Activated CD4-positive, alpha-beta T cell treated with anti-CD3 and anti-CD28 coated beads, Interleukin-2, amount 10 ng/mL, durations not matched to agents 7 days and 5 days (primary cell): Measurements from ENCODE around the gene BPGM. TPM values are rescaled to one million over a fixed set of nuclear protein-coding genes. Genes with fewer than 3 reads are reported as not detected.

Source experiments
- CTCF ChIA-PET: fragments of 350-600 bp; sonication (Branson Sonifier 250); formaldehyde crosslinking; loops from one replicate; lab custom pipeline; 2021; ENCODE audit warnings: antibody characterized with exemption; lab: Charles Lee
- POLR2A ChIA-PET: fragments of 350-600 bp; sonication (Branson Sonifier 250); formaldehyde crosslinking; loops from one replicate; lab custom pipeline; 2021; ENCODE audit warnings: antibody characterized with exemption; lab: Charles Lee
- DNase-seq: peaks from one replicate; pipeline ENCODE4 v3.0.0-alpha.2; 2020
- H3K27ac Mint-ChIP-seq: one replicate; pipeline ENCODE4 v1.8.0; 2021; ENCODE audit warnings: mild to moderate bottlenecking, moderate library complexity, mixed read lengths
- H3K27me3 Mint-ChIP-seq: one replicate; pipeline ENCODE4 v1.8.0; 2021; ENCODE audit warnings: mixed read lengths
- H3K36me3 Mint-ChIP-seq: one replicate; pipeline ENCODE4 v1.8.0; 2021; ENCODE audit warnings: low read depth, mixed read lengths
- H3K4me1 Mint-ChIP-seq: one replicate; pipeline ENCODE4 v1.8.0; 2021; ENCODE audit warnings: mixed read lengths
- H3K4me3 Mint-ChIP-seq: one replicate; pipeline ENCODE4 v1.8.0; 2021; ENCODE audit warnings: mild to moderate bottlenecking, moderate library complexity, mixed read lengths
- H3K9me3 Mint-ChIP-seq: one replicate; pipeline ENCODE4 v1.8.0; 2021; ENCODE audit warnings: mixed read lengths
- total RNA-seq, 2 experiments: library from RNA; stranded (reverse); gene quantifications; one replicate each; pipeline ENCODE4 v1.2.3, GENCODE V29; 2021

The BPGM gene
- total RNA-seq, 2 experiments from 2014 or later = 14.6 to 15.5 TPM

- Mint-ChIP-seq H3K27me3 (no peaks in the 10 kb centered on the region), H3K36me3 (no peaks in the 10 kb centered on the region), H3K9me3 (no peaks in the 10 kb centered on the region), H3K27ac (no peak overlapping the region), H3K4me3 (no peak overlapping the region), H3K4me1 (no peaks in the 10 kb centered on the region)
- POLR2A ChIA-PET = no interaction called here
- CTCF ChIA-PET = no interaction called here
- DNase-seq = no peak
Observed at GRCh38 chr7:134703782-134704181, 57.1 kb downstream of the BPGM start.

DNA sequence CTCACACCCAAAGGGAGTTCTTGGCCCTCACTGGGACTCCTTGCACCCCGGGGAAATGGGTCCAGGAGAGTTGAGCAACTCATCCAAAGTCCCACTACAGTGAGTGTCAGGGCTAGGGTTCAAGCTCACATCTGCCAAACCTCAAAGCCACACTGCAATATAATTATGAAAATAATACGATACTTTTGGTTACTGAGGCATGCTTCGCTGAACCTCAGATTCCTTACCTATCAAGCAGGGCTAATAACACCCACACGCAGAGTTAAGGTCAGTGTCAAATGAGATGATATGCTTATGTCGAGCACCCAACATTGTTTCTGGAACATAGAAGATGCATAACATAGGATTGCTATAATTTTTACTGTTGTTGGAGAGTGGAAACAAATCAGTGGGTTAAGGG lies 58.2 kb downstream of the BPGM start:
- no peak for DNase-seq
- H3K4me3 Mint-ChIP-seq = no peak overlapping the region
- no peaks in the 10 kb centered on the region for H3K9me3 Mint-ChIP-seq
- H3K27ac Mint-ChIP-seq = no peak overlapping the region
- ChIA-PET POLR2A (no interaction called here), CTCF (no interaction called here)
- no peaks in the 10 kb centered on the region for H3K36me3 Mint-ChIP-seq
- H3K27me3 Mint-ChIP-seq = no peaks in the 10 kb centered on the region
- H3K4me1 Mint-ChIP-seq = no peaks in the 10 kb centered on the region

- no peaks in the 10 kb centered on the region for H3K9me3 Mint-ChIP-seq
- H3K36me3 Mint-ChIP-seq = no peaks in the 10 kb centered on the region
- H3K27ac Mint-ChIP-seq = no peak overlapping the region
- ChIA-PET POLR2A (no interaction called here), CTCF (interaction anchor here (1.0 kb wide), 1 partner anchor 29 kb away, joined by 3 read pairs; no protein-coding TSS in a partner anchor)
- H3K27me3 Mint-ChIP-seq = no peaks in the 10 kb centered on the region
- H3K4me3 Mint-ChIP-seq = no peak overlapping the region
- no peak for DNase-seq
- H3K4me1 Mint-ChIP-seq = peaks cover 7% of the 10 kb centered on the region
Observed at GRCh38 chr7:134705716-134706115, 59.1 kb downstream of the BPGM start.

DNA sequence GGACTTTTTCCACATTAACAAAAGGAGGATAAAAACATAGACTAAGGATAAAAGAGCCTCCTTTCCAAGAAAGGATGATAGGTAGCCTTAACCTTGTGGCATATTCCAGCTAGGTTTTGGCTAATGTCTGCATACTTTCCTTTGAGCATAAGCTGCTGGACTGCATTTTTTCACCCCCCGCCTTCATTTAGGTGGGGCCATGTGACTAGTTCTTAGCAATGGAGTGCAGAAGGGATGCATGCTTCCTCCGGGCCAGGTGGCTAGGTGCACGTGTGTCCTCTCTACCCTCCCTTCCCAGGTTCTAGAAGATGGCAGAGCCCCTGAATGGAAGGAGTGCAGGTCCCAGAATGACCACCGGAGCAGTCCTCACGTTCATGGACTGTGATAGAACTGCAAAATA lies 59.8 kb downstream of the BPGM start:
- CTCF ChIA-PET = interaction anchor here (1.0 kb wide), 1 partner anchor 30 kb away, joined by 3 read pairs; no protein-coding TSS in a partner anchor
- Mint-ChIP-seq H3K9me3 (no peaks in the 10 kb centered on the region), H3K27ac (no peak overlapping the region), H3K4me1 (peaks cover 15% of the 10 kb centered on the region), H3K4me3 (no peak overlapping the region), H3K36me3 (no peaks in the 10 kb centered on the region), H3K27me3 (no peaks in the 10 kb centered on the region)
- no peak for DNase-seq
- POLR2A ChIA-PET = no interaction called here

- POLR2A ChIA-PET = no interaction called here
- Mint-ChIP-seq H3K27ac (no peak overlapping the region), H3K4me3 (no peak overlapping the region), H3K27me3 (no peaks in the 10 kb centered on the region), H3K9me3 (no peaks in the 10 kb centered on the region), H3K4me1 (peaks cover 26% of the 10 kb centered on the region), H3K36me3 (no peaks in the 10 kb centered on the region)
- DNase-seq = no peak
- CTCF ChIA-PET = interaction anchor here (0.5 kb wide), 1 partner anchor 81 kb away, joined by 3 read pairs; no protein-coding TSS in a partner anchor
Observed at GRCh38 chr7:134707663-134708378, 61.2 kb downstream of the BPGM start.

DNA sequence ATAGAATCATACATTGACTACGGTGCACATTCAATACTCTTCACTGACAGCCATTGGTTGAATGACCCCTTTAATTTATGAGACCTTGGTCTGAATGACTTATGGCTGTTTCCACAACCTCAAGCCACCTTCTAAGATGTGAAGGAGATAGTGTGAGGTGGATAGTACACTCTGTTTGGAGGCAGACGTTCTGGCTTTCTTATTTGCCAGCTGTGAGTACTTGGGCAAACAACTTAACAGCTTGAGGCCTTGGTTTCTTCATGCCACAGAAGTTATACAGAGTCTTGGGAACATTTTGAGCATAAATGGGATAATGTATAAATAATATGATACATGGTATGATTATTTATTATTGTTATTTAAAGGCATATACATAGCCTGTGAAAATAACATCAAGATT lies 62.0 kb downstream of the BPGM start:
- DNase-seq = no peak
- Mint-ChIP-seq H3K36me3 (no peaks in the 10 kb centered on the region), H3K9me3 (no peaks in the 10 kb centered on the region), H3K27ac (no peak overlapping the region), H3K4me1 (peaks cover 26% of the 10 kb centered on the region), H3K4me3 (no peak overlapping the region), H3K27me3 (no peaks in the 10 kb centered on the region)
- CTCF ChIA-PET = interaction anchor here (1.1 kb wide), 1 partner anchor 11 kb away, joined by 4 read pairs; no protein-coding TSS in a partner anchor
- POLR2A ChIA-PET = no interaction called here

DNA sequence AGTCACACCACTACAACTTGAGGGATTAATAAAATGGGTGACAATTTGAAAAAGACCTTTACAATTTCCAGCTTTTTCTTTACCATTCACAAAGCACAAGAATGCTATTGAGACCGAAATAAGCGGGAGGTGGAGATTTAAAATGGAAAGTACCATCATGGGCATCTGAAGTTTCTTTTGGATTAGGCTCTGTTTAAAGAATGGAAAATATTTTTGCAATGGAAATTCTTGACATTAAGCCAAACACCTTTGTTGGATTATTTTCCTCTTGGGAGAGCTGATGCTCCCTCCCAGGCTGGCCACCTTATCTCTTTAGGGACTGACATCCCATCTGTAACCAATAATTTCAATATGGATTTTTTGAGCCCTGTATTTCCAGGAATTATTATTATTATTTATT lies 62.5 kb downstream of the BPGM start:
- Mint-ChIP-seq H3K9me3 (no peaks in the 10 kb centered on the region), H3K27me3 (no peaks in the 10 kb centered on the region), H3K4me3 (no peak overlapping the region), H3K27ac (no peak overlapping the region), H3K4me1 (peaks cover 26% of the 10 kb centered on the region), H3K36me3 (no peaks in the 10 kb centered on the region)
- DNase-seq = no peak
- ChIA-PET CTCF (interaction anchor here (1.1 kb wide), 1 partner anchor 10 kb away, joined by 4 read pairs; no protein-coding TSS in a partner anchor), POLR2A (no interaction called here)

GRCh38 chr7:134710511-134710853 lies 63.8 kb downstream of the BPGM start:
- ChIA-PET POLR2A (no interaction called here), CTCF (interaction anchor here (0.6 to 1.9 kb wide), 4 partner anchors 9 to 297 kb away, joined by 3 to 8 read pairs (median 6); no protein-coding TSS in a partner anchor)
- Mint-ChIP-seq H3K9me3 (no peaks in the 10 kb centered on the region), H3K4me1 (peaks cover 26% of the 10 kb centered on the region), H3K27ac (peak overlapping the region; percentile 87), H3K4me3 (peak overlapping the region; percentile 2), H3K36me3 (no peaks in the 10 kb centered on the region), H3K27me3 (no peaks in the 10 kb centered on the region)
- DNase-seq = no peak

GRCh38 chr7:134710854-134711624 lies 64.4 kb downstream of the BPGM start:
- H3K27me3 Mint-ChIP-seq = no peaks in the 10 kb centered on the region
- CTCF ChIA-PET = interaction anchor here (1.1 to 1.9 kb wide), 3 partner anchors 10 to 45 kb away, joined by 5 to 8 read pairs (median 7); no protein-coding TSS in a partner anchor

DNA sequence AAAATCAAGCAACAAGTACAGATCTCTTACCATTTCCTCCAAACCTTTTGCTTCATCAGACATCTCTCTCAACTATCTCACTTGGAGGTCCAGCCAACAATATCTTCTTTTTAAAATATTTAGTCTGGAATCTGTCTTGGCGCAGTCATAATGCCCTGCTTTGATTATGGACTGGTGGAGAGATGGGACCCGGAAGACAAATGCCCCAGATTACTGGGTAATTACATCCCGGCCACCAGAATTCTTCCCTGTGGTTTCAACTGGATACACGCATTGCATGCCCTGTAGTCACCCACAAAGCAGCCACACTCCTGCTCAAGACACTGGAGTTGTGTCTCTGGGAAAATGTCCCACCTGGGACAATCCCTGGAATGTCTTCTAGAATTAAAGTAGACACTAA lies 65.5 kb downstream of the BPGM start:
- no peak overlapping the region for H3K4me3 Mint-ChIP-seq
- H3K27me3 Mint-ChIP-seq = no peaks in the 10 kb centered on the region
- H3K27ac Mint-ChIP-seq = no peak overlapping the region
- no peaks in the 10 kb centered on the region for H3K36me3 Mint-ChIP-seq
- H3K4me1 Mint-ChIP-seq = peaks cover 26% of the 10 kb centered on the region
- ChIA-PET POLR2A (no interaction called here), CTCF (interaction anchor here (1.3 to 1.9 kb wide), 2 partner anchors 13 kb away, joined by 3 to 8 read pairs; no protein-coding TSS in a partner anchor)
- H3K9me3 Mint-ChIP-seq = no peaks in the 10 kb centered on the region
- DNase-seq = no peak

More at GRCh38 chr7:134710854-134711624, 64.4 kb downstream of the BPGM start:
- no peaks in the 10 kb centered on the region for H3K9me3 Mint-ChIP-seq
- peak overlapping the region; percentile 87 for H3K27ac Mint-ChIP-seq
- peaks cover 26% of the 10 kb centered on the region for H3K4me1 Mint-ChIP-seq
- peak overlapping the region; percentile 2 for H3K4me3 Mint-ChIP-seq
- peak; percentile 70 for DNase-seq
- H3K36me3 Mint-ChIP-seq = no peaks in the 10 kb centered on the region
- POLR2A ChIA-PET = no interaction called here

GRCh38 chr7:134714470-134715205 lies 68.0 kb downstream of the BPGM start:
- no peak for DNase-seq
- Mint-ChIP-seq H3K4me3 (no peak overlapping the region), H3K27ac (no peak overlapping the region), H3K27me3 (no peaks in the 10 kb centered on the region), H3K36me3 (no peaks in the 10 kb centered on the region), H3K9me3 (no peaks in the 10 kb centered on the region), H3K4me1 (peaks cover 26% of the 10 kb centered on the region)
- ChIA-PET POLR2A (no interaction called here), CTCF (interaction anchor here (2.7 kb wide), 1 partner anchor 10 kb away, joined by 7 read pairs; no protein-coding TSS in a partner anchor)

DNA sequence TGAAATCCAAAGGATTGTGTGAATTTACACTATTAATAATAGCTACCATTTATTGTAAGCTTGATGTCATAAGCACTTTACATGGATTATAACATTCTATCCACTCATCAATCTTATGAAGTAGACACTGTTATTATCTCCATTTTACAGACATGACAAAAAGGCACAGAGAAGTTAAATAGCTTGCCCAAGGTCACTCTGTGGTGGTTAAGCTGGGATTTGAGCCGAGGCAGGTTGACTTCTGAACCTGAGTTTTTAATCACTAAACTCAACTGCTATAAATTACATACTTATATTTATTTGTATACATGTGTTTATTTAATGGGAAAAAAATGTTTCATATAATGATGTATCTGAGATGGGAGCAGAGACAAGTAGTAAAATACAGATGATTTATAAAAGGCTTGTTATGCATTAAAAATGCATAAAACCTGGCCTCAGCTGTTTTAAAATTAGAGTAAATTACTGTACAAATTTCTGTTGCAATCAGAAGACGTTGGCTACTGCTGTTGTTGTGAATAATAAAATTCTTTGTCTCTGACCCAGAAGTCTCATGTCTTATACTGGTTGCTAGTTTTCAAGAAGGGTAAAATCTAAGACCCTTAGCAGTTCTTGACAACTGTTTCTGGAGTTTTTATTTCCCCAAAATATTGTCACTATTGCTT lies 71.7 kb downstream of the BPGM start:
- ChIA-PET CTCF (interaction anchor here (0.7 to 2.3 kb wide), 5 partner anchors 8 to 172 kb away, joined by 3 to 6 read pairs (median 3); no protein-coding TSS in a partner anchor), POLR2A (no interaction called here)
- DNase-seq = no peak
- H3K9me3 Mint-ChIP-seq = no peaks in the 10 kb centered on the region
- H3K27ac Mint-ChIP-seq = no peak overlapping the region
- no peaks in the 10 kb centered on the region for H3K36me3 Mint-ChIP-seq
- H3K4me3 Mint-ChIP-seq = no peak overlapping the region
- H3K4me1 Mint-ChIP-seq = no peaks in the 10 kb centered on the region
- no peaks in the 10 kb centered on the region for H3K27me3 Mint-ChIP-seq
